Measurements from ENCODE around the gene PTPN2.
"Not testable (repeated sequence)": the region's sequence is repeated elsewhere in the genome, so short reads cannot be mapped to it uniquely, and the experiment has no call there.

The PTPN2 gene

DNA sequence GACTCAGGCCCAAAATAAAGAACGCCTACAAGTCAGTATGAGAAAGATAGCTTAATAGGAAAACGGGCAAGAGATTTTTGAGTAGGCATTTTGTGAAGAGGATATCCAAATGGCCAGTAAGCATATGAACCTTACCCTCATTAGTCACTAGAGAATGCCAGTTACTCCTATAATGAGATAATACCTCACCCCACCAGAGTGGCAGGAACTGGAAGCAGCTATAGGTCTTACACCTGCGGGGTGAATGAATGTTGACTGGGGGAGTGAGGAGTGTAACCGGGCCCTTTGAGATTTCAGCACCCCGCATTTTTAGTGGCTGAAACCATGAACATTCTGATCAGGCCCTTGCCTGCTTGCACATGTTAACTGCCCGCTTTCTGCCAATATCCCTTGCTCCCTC, 7.5 kb upstream of the PTPN2 start:
- DNase-seq (ENCODE audit: low read depth in 2 of 2) = no peak

DNA sequence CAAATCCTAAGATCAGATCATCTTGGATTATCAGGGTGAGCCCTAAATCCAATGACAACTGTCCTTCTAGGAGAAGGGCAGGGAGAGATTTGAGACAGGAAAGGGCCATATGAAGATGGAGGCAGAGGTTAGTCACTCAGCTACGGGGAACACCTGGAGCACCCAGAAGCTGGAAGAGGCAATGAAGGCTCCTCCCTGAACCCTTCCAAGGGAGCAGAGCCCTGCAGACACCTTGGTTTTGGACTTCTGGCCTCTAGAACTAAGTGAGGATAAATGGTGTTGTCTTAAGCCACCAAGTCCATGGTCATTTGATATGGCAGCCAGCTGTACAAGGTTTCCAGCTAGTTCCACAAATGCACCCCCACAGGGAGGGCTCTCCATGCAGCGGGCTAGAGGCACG, 6.9 kb upstream of the PTPN2 start:
- no peak for DNase-seq (ENCODE audit: low read depth in 2 of 2)

DNA sequence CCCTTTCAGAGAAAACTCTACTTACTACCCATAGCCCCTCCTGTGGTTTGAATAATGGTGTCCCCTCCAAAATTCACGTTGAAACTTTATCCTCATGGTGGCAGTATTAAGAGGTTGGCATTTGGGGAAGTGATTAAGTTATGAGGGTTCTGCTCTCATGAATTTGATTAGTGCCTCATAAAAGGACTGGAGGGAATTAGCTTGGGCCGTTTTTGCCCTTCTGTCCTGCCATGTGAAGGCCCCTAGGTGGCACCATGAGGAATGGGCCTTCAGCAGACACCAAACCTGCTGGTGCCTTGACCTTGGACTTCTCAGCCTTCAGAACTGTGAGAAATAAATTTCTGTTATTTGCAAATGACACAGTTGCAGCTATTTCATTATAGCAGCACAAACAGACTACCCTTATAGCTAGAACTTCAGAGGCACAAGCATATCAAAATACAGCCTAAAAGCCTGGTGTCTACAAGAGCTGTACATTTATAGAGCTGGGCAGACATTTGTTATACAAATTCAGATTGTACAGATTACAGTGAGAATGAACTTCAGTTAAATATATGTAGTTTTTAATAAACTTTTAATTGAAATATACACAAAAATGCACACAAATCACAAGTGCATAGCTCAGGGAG, 2.6 kb upstream of the PTPN2 start:
- no peak for DNase-seq (ENCODE audit: low read depth in 2 of 2)

DNA sequence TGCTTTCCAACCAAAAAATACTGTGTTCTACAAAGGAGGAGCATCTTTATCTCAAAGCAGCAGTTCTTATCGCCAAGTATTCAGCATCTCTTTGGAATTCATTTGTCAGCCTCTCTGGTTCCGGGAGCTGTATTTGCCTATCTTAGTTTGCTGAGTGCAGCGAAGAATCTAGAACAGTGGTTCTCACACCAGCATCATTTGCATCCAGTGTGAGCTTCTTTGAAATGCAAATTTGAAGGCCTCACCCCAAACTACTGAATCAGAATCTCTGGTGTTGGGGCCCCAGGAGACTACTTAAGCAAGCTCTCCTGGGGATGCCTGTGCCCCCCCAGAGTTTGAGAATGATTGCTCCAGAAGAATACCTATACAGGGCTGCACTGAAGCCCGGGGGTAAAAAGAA, 1.5 kb upstream of the PTPN2 start:
- no peak for DNase-seq (ENCODE audit: low read depth in 2 of 2)

DNA sequence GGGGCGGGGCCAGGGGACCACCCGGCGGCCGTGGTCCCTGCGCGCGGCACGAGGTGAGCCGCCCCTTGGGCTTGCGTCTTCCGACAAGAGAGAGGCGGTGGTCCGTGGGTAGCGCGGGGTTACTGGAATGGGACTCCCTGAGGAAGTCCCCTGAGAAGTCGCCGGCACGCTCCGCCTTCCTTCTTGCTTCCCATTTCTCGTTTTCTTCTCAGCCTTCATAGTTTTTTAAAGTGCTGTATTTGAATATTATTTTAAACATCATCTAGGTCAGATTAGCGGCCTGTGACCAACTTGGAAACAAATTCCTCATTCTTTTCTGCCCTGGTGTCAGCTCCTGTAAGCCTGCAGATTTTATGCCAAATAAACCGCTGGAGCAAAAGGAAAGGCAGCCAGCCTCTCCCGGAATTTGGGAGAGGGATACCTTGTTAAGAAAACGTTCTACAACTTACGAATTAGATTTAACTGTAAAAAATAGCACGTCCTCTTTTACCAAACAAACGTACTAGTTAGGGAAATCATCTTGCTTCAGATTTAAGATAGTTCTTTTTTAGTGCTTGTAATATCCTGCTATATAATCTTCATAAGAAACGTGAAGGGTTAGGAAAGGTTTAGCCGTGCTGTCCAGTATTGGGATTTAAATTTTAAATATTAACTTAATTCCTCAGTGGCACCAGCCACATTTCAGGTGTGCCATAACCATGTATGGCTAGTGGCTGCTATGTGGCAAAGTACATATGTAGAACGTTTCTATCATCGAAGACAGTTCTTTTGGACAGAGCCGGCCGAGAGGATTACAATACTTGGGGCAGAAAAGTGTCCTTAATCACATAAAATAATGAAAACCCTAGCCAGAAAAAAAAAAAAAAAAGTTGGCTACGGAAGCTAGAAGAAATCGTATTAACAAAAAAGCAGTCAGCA, 628 bp upstream of the PTPN2 start:
- DNase-seq (ENCODE audit: low read depth in 2 of 2) = no peak

DNA sequence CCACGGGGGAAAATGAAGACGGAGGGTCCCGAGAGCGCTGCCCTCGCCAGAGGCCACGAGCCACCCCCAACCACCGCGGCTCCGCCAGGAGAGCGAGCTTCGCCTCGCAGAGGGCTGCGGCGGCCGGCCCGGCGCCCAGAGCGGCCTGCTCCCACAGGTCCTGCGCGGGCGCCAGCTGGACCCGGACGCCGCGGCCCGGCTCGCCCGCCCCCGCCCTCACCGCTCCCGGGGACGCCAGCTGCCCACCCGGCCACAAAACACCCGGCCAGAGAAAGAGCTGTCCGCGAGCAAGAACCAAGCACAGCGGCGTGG, 709 bp downstream of the PTPN2 start:
- no peak for DNase-seq (ENCODE audit: low read depth in 2 of 2)

DNA sequence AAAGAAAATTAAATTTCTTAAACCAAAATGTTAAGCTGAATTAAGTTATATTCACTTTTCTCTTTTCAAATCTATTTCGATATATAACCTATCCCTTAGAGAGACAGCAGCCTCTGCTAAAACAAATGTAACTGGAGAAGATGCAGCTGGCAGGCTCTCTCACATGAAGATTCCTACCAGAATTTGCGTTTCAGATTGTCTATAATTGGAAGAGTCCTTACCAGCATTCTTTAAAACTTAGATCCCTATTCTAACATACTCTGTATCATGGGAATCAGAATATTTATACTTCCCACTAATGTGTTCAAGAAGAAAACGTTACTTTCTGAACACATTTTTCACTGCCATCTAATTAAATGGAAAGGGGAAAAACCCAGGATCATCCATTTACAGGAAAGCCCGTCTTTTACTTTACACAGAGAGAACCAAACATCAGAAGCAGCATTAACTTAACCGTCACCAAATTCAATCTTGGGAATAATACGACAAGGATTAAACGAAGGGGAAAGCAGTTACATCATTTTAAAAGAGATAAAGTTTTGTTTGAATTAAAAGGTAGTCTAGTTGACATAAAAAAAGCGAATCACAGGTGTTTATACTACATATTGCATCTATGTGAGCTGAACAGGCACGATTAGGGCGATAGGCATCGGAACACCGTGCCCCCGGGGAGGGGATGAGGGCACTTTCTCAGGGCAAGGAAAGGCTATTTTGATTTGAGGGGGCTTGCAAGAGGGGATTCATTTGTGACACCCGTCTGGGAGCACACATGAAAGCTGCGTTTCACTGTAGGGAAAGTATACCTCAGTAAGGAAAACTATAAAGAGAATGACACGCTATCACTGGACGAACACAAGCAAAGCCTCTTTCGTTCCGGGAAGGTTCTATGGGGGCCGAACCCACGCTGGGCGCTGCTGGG, 1.3 kb downstream of the PTPN2 start:
- DNase-seq (ENCODE audit: low read depth in 2 of 2) = no peak

DNA sequence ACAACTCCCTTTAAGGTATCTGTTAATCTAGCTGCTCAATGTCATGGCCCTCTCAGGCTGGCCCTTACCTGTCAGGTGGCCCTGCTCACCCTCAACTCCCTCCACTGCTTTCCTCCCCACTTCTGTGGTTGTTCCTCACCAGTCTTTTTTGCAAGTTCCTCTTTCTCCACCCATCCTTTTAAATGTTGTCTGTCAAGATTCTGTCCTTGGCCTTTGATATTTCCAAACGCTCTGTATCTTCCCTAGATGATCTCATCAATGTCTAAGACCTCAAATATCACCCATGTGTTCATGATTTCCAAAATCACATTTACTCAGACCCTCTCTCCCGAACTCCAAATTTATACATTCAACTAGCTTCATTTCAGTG, 3.5 kb downstream of the PTPN2 start:
- no peak for DNase-seq (ENCODE audit: low read depth in 2 of 2)

DNA sequence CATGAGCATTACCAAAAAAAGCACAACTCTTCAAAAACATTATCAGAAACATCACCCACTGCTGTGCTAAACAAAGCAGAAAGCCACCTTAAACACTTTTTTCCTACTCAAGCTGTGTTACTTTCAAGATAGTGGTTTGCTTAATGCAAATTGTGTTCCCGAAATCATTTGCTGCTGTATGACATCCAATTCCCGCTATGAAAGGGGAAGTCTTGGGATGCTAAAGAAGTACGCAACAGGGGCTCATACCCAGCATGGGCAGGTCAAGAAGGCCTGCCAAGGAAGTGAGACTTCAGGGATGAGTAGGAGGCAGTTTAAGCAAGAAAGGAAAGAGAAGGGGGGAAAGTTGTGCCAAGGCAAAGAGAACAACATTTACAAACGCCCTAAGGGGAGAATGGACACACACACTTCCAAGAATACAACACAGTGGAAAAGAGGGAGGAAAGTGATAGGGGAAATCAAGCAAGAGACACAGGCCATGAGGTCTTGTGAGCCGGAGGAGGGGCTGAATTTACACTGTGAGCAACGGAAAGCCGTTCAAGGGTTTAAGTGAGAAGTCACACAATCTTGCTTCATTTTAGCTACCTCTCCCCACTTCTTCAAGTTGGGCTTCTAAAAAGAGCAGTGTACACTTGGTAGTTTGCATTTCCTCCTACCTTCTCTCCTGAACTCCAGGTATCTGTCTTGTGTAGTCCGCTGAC, 4.0 kb downstream of the PTPN2 start:
- DNase-seq (ENCODE audit: low read depth in 2 of 2) = no peak

DNA sequence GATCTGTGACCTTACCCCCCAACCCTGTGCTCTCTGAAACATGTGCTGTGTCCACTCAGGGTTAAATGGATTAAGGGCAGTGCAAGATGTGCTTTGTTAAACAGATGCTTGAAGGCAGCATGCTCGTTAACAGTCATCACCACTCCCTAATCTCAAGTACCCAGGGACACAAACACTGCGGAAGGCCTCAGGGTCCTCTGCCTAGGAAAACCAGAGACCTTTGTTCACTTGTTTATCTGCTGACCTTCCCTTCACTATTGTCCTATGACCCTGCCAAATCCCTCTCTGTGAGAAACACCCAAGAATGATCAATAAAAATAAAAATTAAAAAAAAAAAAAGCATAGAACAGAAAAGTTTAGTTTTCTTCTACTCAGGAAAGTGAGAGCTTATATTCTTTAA, 9.0 kb downstream of the PTPN2 start:
- DNase-seq (ENCODE audit: low read depth in 2 of 2) = not testable (repeated sequence)

DNA sequence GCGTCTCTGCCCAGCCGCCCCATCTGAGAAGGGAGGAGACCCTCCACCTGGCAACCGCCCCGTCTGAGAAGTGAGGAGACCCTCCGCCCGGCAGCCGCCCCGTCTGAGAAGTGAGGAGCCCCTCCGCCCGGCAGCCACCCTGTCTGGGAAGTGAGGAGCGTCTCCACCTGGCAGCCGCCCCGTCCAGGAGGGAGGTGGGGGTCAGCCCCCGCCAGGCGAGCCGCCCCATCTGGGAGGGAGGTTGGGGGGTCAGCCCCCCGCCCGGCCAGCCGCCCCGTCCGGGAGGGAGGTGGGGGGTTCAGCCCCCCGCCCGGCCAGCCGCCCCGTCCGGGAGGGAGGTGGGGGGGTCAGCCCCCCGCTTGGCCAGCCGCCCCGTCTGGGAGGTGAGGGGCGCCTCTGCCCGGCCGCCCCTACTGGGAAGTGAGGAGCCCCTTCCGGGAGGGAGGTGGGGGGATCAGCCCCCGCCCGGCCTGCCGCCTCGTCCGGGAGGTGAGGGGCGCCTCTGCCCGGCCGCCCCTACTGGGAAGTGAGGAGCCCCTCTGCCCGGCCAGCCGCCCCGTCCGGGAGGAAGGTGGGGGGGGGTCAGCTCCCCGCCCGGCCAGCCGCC, 10.0 kb downstream of the PTPN2 start:
- DNase-seq (ENCODE audit: low read depth in 2 of 2) = not testable (repeated sequence)

DNA sequence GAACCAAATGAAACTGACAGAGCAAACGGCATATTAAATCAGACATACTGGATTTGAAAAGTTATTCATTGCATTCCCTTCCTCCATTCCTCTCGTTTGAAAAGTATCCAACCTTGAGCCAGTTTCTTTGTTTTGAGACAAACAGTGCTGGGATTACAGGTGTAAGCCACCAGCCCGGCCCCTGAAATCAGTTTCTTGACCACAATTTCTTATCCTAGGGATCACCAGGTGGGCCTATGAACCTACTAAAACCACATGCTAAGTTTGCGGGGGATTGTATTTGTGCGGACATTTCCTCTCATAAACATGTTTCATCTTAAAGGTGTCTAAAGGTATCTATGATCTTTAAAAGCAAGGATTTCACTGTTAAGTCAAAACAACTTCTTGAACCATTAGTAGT, 11.6 kb downstream of the PTPN2 start:
- DNase-seq (ENCODE audit: low read depth in 2 of 2) = no peak

DNA sequence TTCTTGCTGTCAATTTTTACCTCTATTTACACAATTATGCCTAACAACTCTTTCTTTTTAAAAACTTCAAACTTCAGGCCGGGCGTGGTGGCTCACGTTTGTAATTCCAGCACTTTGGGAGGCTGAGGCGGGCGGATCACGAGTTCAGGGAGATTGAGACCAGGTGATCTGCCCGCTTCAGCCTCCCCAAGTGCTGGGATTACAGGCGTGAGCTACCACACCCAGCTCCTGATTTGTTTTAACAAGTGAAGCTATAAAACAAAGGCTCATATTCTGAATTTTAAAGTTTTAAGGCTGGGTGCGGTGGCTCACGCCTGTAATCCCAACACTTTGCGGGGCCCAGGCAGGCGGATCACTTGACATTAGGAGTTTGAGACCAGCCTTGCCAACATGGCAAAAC, 15.5 kb downstream of the PTPN2 start:
- DNase-seq (ENCODE audit: low read depth in 2 of 2) = no peak

DNA sequence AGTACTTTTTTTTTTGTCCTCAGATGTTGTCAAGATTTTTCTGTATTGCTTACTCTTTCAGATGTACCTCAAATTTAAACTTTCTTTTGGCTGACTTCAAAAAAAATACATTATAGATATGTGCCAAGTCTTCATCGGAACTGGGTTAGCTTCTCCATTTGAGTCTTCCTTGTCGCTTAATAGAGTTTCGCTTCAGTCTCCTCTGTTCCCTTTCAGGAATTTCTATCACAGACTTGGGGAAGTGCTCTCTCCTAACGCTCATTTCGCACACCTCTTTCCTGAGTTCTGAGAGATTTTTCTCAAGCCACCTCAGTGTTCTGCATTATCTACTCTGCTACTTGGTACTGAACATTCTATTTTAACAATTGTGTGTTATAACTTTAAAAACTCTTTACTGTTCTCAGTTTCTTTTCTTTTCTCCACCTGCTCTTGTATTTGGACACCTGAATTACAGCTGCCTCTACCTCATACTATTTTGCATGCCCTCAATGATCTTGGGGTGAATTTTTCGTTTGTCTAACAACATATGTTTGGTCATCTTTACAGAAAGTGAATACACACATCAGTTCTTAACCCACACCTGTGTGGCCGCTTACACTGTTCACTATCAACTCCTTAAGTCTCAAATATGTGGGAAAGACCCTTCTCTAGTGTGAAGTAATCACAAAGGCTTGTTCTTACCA, 16.5 kb downstream of the PTPN2 start:
- no peak for DNase-seq (ENCODE audit: low read depth in 2 of 2)

DNA sequence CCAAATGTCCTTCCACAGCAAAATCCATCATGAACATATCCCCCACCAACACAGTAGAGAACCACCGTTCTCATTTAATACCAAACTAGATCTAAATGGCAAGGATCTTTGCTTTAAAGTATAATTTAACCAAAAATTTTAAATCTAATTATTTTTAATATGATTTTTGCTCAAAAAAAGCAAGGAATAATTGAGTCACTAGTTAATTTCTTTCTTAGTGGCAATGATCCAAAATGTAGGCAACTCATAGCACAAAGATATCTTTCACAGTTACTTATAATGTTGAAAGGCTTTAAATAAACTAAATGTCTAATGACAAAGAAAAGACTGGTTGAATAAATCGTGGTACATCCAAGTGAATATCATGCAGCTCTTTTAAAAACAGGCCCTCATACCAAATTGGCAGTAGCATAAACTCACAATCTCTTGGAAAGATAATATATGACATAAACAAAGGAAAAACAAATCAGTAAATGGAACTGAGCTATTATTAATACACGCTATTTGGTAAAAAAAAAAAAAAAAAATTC, 20.3 kb downstream of the PTPN2 start:
- no peak for DNase-seq (ENCODE audit: low read depth in 2 of 2)

DNA sequence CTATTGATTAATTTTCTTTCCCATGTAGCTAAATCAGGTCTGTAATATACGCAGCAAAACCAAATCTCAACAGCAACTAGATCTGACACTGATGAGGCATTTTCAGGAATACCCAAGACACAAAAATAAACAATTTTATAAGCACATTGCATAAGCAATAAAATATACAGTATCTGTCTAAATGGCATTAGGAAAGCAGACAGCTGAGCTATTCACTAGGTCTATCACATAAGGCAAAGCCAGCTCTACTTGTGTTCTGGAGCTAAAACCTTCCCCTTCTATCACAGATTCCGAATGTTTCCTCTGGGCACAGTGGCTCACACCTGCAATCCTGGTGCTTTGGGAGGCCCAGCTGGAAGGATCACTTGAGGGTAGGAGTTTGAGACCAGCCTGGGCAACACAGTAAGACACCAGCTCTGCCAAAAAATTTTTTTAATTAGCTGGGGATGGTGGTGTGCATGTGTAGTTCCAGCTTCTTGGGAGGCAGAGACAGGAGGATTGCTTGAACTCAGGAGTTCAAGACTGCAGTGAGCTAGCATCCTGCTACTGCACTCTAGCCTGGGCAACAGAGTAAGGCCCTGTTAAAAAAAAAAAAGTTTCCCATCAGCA, 21.1 kb downstream of the PTPN2 start:
- DNase-seq (ENCODE audit: low read depth in 2 of 2) = no peak

DNA sequence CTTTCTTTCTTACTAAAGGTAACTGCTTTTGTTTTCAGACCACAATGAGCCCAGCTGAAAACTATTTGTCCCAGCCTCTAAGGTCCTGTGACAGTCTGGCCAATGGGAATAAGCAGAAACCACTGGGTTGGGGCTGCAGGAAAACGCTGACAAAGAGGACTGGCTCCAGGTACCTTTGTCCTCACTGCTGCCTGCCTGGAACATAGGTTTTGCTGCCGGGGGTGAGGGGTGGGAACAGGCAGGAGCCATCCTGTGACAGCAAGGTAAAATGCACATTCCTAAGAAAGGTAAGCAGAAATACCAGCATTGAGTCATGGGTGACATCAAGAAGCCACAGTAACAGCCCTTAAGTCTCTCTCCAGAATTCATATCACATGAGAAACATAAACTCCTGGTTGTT, 21.6 kb downstream of the PTPN2 start:
- no peak for DNase-seq (ENCODE audit: low read depth in 2 of 2)

DNA sequence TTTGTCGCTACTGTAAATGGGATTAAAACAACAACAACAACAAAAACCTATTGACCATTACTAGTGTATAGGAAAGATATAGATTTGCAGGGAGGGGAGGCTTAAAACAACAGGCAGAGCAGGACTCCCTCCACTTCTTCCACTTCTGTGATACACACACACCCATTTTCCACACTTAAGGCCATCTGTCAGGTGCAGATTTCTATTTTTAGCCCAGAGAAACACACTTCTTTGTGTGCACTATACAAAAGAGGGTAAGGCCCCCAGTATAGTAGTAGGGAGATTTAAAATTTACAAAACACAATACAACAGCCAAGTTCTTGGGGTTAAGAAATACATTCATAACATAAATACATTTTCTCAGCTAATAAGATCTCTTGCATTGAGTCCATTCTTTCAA, 22.4 kb downstream of the PTPN2 start:
- DNase-seq (ENCODE audit: low read depth in 2 of 2) = no peak

DNA sequence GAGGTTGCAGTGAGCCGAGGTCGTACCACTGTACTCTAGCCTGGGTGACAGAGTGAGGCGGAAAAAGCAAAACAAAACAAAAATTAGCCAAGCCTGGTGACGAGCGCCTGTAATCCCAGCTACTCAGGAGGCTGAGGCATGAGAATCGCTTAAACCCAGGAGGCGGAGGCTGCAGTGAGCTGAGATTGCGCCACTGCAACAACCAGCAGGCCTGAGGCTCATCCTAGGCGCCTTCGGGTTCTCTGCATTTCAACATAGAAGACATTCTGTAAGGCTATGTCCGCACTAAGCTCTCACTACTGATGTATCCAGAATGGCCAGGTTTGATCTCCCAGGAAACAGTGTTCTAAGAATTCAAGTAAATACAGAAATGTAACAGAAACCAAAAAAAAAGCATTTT, 23.5 kb downstream of the PTPN2 start:
- DNase-seq (ENCODE audit: low read depth in 2 of 2) = no peak

DNA sequence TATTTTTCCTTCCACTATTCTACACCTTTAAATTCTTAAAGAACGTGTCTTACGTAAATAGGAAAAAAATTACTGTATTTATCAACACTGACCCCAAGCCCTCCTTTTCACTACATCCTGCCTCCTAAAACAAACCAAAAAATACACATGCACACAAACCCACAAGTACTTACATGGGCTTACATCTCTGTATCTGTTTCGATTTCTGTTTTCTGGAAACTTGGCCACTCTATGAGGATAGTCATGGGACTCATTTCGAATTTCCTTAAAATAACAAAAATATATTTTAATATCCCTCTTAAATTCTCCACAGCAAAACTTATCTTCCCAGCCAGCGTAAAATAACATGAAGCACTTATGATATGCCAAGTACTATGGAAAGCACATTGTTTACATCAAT, 25.0 kb downstream of the PTPN2 start:
- no peak for DNase-seq (ENCODE audit: low read depth in 2 of 2)

Measured in fibroblast of skin of left biceps (primary cell).